GM23248 (cell line): ENCODE data around the gene HTT. TPM values are rescaled to one million over a fixed set of nuclear protein-coding genes. Genes with fewer than 3 reads are reported as not detected.
A peak's percentile ranks its signal among the peaks of the same experiment; 100 is the strongest.

Experiments
- DNase-seq: peaks from one replicate; pipeline ENCODE4 v3.0.0-alpha.2; 2015
- H2AFZ ChIP-seq: fragments of 200-600 bp; sonication (generic); 2 replicates; pipeline ENCODE4 v1.6.1; 2016; ENCODE audit warnings: antibody characterized with exemption
- H3F3A ChIP-seq: fragments of 200-600 bp; sonication (generic); 2 replicates; pipeline ENCODE4 v1.6.1; 2016; ENCODE audit warnings: mild to moderate bottlenecking, antibody characterized with exemption, mixed run types; ENCODE audit not compliant: insufficient read depth
- H3K27ac ChIP-seq: fragments of 200-600 bp; sonication (generic); 2 replicates; pipeline ENCODE4 v1.5.1; 2016; ENCODE audit warnings: mild to moderate bottlenecking
- H3K27me3 ChIP-seq: fragments of 200-600 bp; sonication (generic); replicated peaks from 2 replicates; pipeline ENCODE4 v1.6.1; 2016; ENCODE audit warnings: mild to moderate bottlenecking; ENCODE audit not compliant: insufficient read depth
- H3K36me3 ChIP-seq: fragments of 200-600 bp; sonication (generic); 2 replicates; pipeline ENCODE4 v1.6.1; 2016; ENCODE audit warnings: low read depth, mild to moderate bottlenecking
- H3K4me1 ChIP-seq: fragments of 200-600 bp; sonication (generic); 2 replicates; pipeline ENCODE4 v1.6.1; 2016; ENCODE audit warnings: mild to moderate bottlenecking; ENCODE audit not compliant: insufficient read depth
- H3K4me2 ChIP-seq: fragments of 200-600 bp; sonication (generic); one replicate; pipeline ENCODE4 v1.6.1; 2016; ENCODE audit warnings: mild to moderate bottlenecking; ENCODE audit not compliant: unreplicated experiment
- H3K4me3 ChIP-seq: fragments of 200-600 bp; sonication (generic); 2 replicates; pipeline ENCODE4 v1.5.1; 2016; ENCODE audit warnings: mild to moderate bottlenecking
- H3K79me2 ChIP-seq: fragments of 200-600 bp; sonication (generic); 2 replicates; pipeline ENCODE4 v1.6.1; 2016; ENCODE audit warnings: mild to moderate bottlenecking; ENCODE audit not compliant: insufficient read depth
- H3K9ac ChIP-seq: fragments of 200-600 bp; sonication (generic); 2 replicates; pipeline ENCODE4 v1.6.1; 2016; ENCODE audit warnings: mild to moderate bottlenecking
- H3K9me2 ChIP-seq: fragments of 200-600 bp; sonication (generic); 2 replicates; pipeline ENCODE4 v1.6.1; 2016; ENCODE audit warnings: mixed run types, mild to moderate bottlenecking, moderate library complexity; ENCODE audit not compliant: insufficient read depth
- H3K9me3 ChIP-seq: fragments of 200-600 bp; sonication (generic); one replicate; pipeline ENCODE4 v1.6.1; 2017; ENCODE audit warnings: low read depth
- H4K20me1 ChIP-seq: fragments of 200-600 bp; sonication (generic); 2 replicates; pipeline ENCODE4 v1.6.0; 2016; ENCODE audit not compliant: insufficient read depth
- EZH2 ChIP-seq: fragments of 200-600 bp; sonication (generic); IDR thresholded peaks from 2 replicates; pipeline ENCODE4 v1.6.1; 2018; ENCODE audit warnings: antibody characterized with exemption, mild to moderate bottlenecking; ENCODE audit not compliant: insufficient read depth, poor library complexity, severe bottlenecking
- EZH2phosphoT487 ChIP-seq: fragments of 200-600 bp; sonication (generic); IDR thresholded peaks from 2 replicates; pipeline ENCODE4 v1.6.1; 2018; ENCODE audit warnings: antibody characterized with exemption, moderate library complexity, mild to moderate bottlenecking, low read depth; ENCODE audit not compliant: insufficient read depth
- WGBS, 2 experiments: methylation state at CpG; one replicate each; pipeline ENCODE4 v1.1.6; 2015 to 2017; ENCODE audit warnings: low lambda C conversion rate in 2 of 2, low coverage in 1 of 2; ENCODE audit errors: missing lambda C conversion rate in 2 of 2; 5-methylcytosine and 5-hydroxymethylcytosine counted together
- in situ Hi-C: fragments of 300-500 bp; cut with MboI; formaldehyde crosslinking; loops from 2 replicates; pipeline ENCODE4 v1.15.0; 2020
- polyA plus RNA-seq: library from polyadenylated mRNA; unstranded; fragments of >200 nt; fragmentation: Nextera tagmentation; extraction: Ambion mirVana; gene quantifications from 2 replicates; pipeline ENCODE4 v1.2.1, GENCODE V29; 2016
- total RNA-seq: library from RNA; depleted of rRNA; stranded (reverse); fragments of >200 nt; shearing (Covaris generic); gene quantifications from 2 replicates; pipeline ENCODE4 v1.2.3, GENCODE V29; 2014

Gene HTT
- total and polyA plus RNA-seq, 2 experiments from 2014 or later, result 8.2 to 26.5 TPM

GRCh38 chr4:3241898-3242524, 167.5 kb downstream of the HTT start:
- H3K79me2 ChIP-seq, result no peaks in the 10 kb centered on the region
- H2AFZ ChIP-seq, result no peak overlapping the region
- no peak overlapping the region for H3K4me3 ChIP-seq
- peak; percentile 68 for DNase-seq
- no peak overlapping the region for H3K27ac ChIP-seq
- H3K4me1 ChIP-seq, result no peaks in the 10 kb centered on the region
- H4K20me1 ChIP-seq, result no peaks in the 10 kb centered on the region
- H3K36me3 ChIP-seq, result no peaks in the 10 kb centered on the region
- WGBS, 2 experiments, result 48 to 50% methylated on average over 17 of the region's 17 CpGs
- H3K27me3 ChIP-seq, result no peaks in the 10 kb centered on the region
- no peak overlapping the region for H3K4me2 ChIP-seq
- H3K9ac ChIP-seq, result no peak overlapping the region
- peaks cover 3% of the 10 kb centered on the region; the same call in 1 of the 2 replicates for H3F3A ChIP-seq
- H3K9me2 ChIP-seq, result no peaks in the 10 kb centered on the region
- in situ Hi-C loops, result no loop called here
- TF ChIP-seq EZH2, result no peak
- no peak for TF ChIP-seq EZH2phosphoT487
- H3K9me3 ChIP-seq, result no peaks in the 10 kb centered on the region

- no peak for DNase-seq
- H4K20me1 ChIP-seq, result no peaks in the 10 kb centered on the region
- H3K9ac ChIP-seq, result no peak overlapping the region
- H3K36me3 ChIP-seq, result no peaks in the 10 kb centered on the region
- no peak for TF ChIP-seq EZH2
- TF ChIP-seq EZH2phosphoT487, result no peak
- no peaks in the 10 kb centered on the region for H3K79me2 ChIP-seq
- H3K4me2 ChIP-seq, result no peak overlapping the region
- WGBS, 2 experiments, result 89% methylated on average over 21 to 23 of the region's 23 CpGs
- peaks cover 3% of the 10 kb centered on the region; the same call in 1 of the 2 replicates for H3F3A ChIP-seq
- no peak overlapping the region for H3K4me3 ChIP-seq
- no peak overlapping the region for H2AFZ ChIP-seq
- no peaks in the 10 kb centered on the region for H3K9me3 ChIP-seq
- H3K9me2 ChIP-seq, result no peaks in the 10 kb centered on the region
- H3K4me1 ChIP-seq, result no peaks in the 10 kb centered on the region
- H3K27me3 ChIP-seq, result no peaks in the 10 kb centered on the region
- in situ Hi-C loops, result no loop called here
- no peak overlapping the region for H3K27ac ChIP-seq
These were observed 168.8 kb downstream of the HTT start for GRCh38 chr4:3243136-3243780.

- Histone ChIP-seq H3K4me3 (no peak overlapping the region), H3K9me3 (no peaks in the 10 kb centered on the region), H3K27me3 (no peaks in the 10 kb centered on the region), H4K20me1 (no peaks in the 10 kb centered on the region), H3F3A (peaks cover 3% of the 10 kb centered on the region; the same call in 1 of the 2 replicates), H3K79me2 (no peaks in the 10 kb centered on the region), H3K4me1 (no peaks in the 10 kb centered on the region), H3K9ac (no peak overlapping the region), H3K4me2 (no peak overlapping the region), H2AFZ (no peak overlapping the region), H3K36me3 (no peaks in the 10 kb centered on the region), H3K27ac (no peak overlapping the region), H3K9me2 (no peaks in the 10 kb centered on the region)
- in situ Hi-C loops, result no loop called here
- 44 to 56% methylated on average over 1 of the region's 1 CpG for WGBS, 2 experiments
- TF ChIP-seq EZH2 (no peak), EZH2phosphoT487 (no peak)
- DNase-seq, result no peak
These were observed 169.5 kb downstream of the HTT start for GRCh38 chr4:3244002-3244401.

- no peaks in the 10 kb centered on the region for H3K36me3 ChIP-seq
- no peak overlapping the region for H3K4me3 ChIP-seq
- no peak overlapping the region for H3K27ac ChIP-seq
- H3K4me2 ChIP-seq, result no peak overlapping the region
- no peak for DNase-seq
- 82 to 85% methylated on average over 9 of the region's 9 CpGs for WGBS, 2 experiments
- no peaks in the 10 kb centered on the region for H3K4me1 ChIP-seq
- no peaks in the 10 kb centered on the region for H3K27me3 ChIP-seq
- no peaks in the 10 kb centered on the region for H4K20me1 ChIP-seq
- no peaks in the 10 kb centered on the region for H3K79me2 ChIP-seq
- no peak overlapping the region for H2AFZ ChIP-seq
- no peaks in the 10 kb centered on the region for H3K9me2 ChIP-seq
- no peak for TF ChIP-seq EZH2
- no peak for TF ChIP-seq EZH2phosphoT487
- H3F3A ChIP-seq, result peaks cover 3% of the 10 kb centered on the region; the same call in 1 of the 2 replicates
- H3K9ac ChIP-seq, result no peak overlapping the region
- in situ Hi-C loops, result no loop called here
- H3K9me3 ChIP-seq, result no peaks in the 10 kb centered on the region
These were observed 170.3 kb downstream of the HTT start for GRCh38 chr4:3244747-3245146.
